22Rv1 (cell line): ENCODE results near the gene SPPL2B.

Experiments
- CTCF ChIP-seq: fragments of 450-650 bp; IDR thresholded peaks from 2 replicates; pipeline ENCODE4 v1.5.1; 2017; ENCODE audit warnings: mild to moderate bottlenecking
- ZFX ChIP-seq: fragments of 450-650 bp; IDR thresholded peaks from 2 replicates; pipeline ENCODE4 v1.6.1; 2017; ENCODE audit warnings: antibody characterized with exemption, borderline replicate concordance

- TF ChIP-seq CTCF = no peak
- no peak for TF ChIP-seq ZFX
Measured at GRCh38 chr19:2385053-2385721, 56.7 kb downstream of the SPPL2B start.
